Nephron (organoid): Measurements from ENCODE around the gene GCAT.
A peak's percentile ranks its signal among the peaks of the same experiment; 100 is the strongest.

ENCODE experiments used
- H3K27ac Mint-ChIP-seq, 3 experiments: 2 replicates each; pipeline ENCODE4 v1.8.0; 2020; ENCODE audit warnings: mixed read lengths in 3 of 3, mild to moderate bottlenecking in 2 of 3, moderate library complexity in 1 of 3
- H3K27me3 Mint-ChIP-seq: 2 replicates; pipeline ENCODE4 v1.8.0; 2021; ENCODE audit warnings: low read depth, mild to moderate bottlenecking, moderate library complexity, mixed read lengths
- H3K36me3 Mint-ChIP-seq: 2 replicates; pipeline ENCODE4 v1.8.0; 2020; ENCODE audit warnings: low read depth, mixed read lengths
- H3K4me1 Mint-ChIP-seq: 2 replicates; pipeline ENCODE4 v1.8.0; 2020; ENCODE audit warnings: mixed read lengths
- H3K4me3 Mint-ChIP-seq, 3 experiments: 2 replicates each; pipeline ENCODE4 v1.8.0; 2020; ENCODE audit warnings: mild to moderate bottlenecking in 3 of 3, mixed read lengths in 3 of 3, moderate library complexity in 2 of 3
- H3K9me3 Mint-ChIP-seq: 2 replicates; pipeline ENCODE4 v1.8.0; 2020; ENCODE audit warnings: mixed read lengths
- CTCF ChIP-seq, 3 experiments: fragments of 200-600 bp; sonication (generic); IDR thresholded peaks; one replicate each; pipeline ENCODE4 v1.5.0; 2021; ENCODE audit warnings: antibody characterized with exemption in 3 of 3; ENCODE audit not compliant: unreplicated experiment in 3 of 3

The GCAT gene

DNA sequence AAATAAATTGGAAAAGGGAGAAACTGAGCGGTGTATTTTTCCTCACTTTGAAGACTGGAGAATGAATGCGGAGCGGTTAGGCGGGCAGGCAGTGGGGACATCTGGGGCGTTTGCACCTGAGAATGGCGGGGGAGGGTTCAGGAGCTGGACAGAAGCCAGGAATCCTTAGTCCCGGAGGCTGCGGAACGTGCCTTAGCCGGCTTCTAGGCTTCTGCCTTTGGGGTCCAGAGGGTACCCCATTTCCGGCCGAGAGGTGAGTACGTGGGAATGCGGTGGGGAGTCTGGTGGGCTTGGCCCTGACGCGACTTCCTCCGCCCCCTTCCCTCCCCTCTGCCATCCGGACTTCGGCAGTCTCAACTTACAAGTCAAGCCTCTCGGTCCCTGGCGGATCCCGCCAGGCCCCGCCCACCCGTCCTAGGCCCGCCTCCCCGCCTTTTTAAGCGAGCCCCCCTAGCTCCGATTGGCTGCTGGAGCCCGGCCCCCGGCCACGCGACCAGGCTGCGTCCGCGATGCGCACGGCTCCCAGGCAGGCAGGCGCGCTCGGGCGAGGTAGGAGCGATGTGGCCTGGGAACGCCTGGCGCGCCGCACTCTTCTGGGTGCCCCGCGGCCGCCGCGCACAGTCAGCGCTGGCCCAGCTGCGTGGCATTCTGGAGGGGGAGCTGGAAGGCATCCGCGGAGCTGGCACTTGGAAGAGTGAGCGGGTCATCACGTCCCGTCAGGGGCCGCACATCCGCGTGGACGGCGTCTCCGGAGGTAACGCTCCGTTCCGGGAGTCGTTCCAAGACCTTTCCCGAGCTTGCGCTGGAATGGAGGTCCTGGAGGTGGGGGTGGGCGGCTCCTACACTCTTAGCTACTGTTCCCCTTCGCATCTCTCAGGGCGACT is at the start of gene GCAT:
GCAT (plus strand) TSS at position 525 of the 884 bp plus-strand sequence; CDS start at position 559, 34 bp downstream.
- Mint-ChIP-seq H3K36me3 (no peaks in the 10 kb centered on the region), H3K4me1 (peaks cover 23% of the 10 kb centered on the region), H3K27ac (peak within 1 kb of the TSS; percentile 72 to 90 (median 89)), H3K27me3 (peaks cover 6% of the 10 kb centered on the region), H3K4me3 (peak within 1 kb of the TSS; percentile 93 to 99 (median 97)), H3K9me3 (no peaks in the 10 kb centered on the region)
- no peak for TF ChIP-seq CTCF (IDR thresholded peaks at IDR 0.05; ENCODE audit: unreplicated experiment in 3 of 3)

DNA sequence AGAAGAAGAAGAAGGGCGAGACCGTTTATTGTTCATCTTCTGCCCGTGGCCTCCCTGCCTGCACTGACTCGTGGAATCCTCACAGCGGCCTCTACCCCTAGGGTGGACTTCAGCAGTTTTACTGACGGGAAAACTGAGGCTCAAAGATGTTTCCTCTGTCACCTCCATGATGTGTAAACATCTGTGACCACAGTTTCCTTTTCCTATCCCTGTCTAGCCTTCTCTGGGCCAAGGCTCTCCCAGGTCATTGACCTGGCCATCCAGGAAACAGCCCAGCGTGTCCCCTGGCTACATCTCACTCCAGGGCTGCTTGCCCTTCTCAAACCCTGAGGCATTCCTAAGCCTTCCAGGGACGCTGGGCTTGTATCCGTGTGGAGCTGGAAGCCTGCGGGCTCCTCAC is 49.0 kb upstream of the GCAT start:
- no peaks in the 10 kb centered on the region for H3K4me1 Mint-ChIP-seq
- no peaks in the 10 kb centered on the region for H3K9me3 Mint-ChIP-seq
- TF ChIP-seq CTCF (IDR thresholded peaks at IDR 0.05; ENCODE audit: unreplicated experiment in 3 of 3), result no peak
- H3K27me3 Mint-ChIP-seq, result peaks cover 3% of the 10 kb centered on the region
- no peak overlapping the region for H3K27ac Mint-ChIP-seq
- no peak overlapping the region for H3K4me3 Mint-ChIP-seq
- peaks cover 54% of the 10 kb centered on the region for H3K36me3 Mint-ChIP-seq

- Mint-ChIP-seq H3K27me3 (peaks cover 3% of the 10 kb centered on the region), H3K9me3 (no peaks in the 10 kb centered on the region), H3K4me3 (no peak overlapping the region), H3K4me1 (no peaks in the 10 kb centered on the region), H3K27ac (no peak overlapping the region), H3K36me3 (peaks cover 60% of the 10 kb centered on the region)
- no peak for TF ChIP-seq CTCF (IDR thresholded peaks at IDR 0.05; ENCODE audit: unreplicated experiment in 3 of 3)
Observed at GRCh38 chr22:37759281-37759680, 48.5 kb upstream of the GCAT start.

GRCh38 chr22:37760152-37760551 is 47.6 kb upstream of the GCAT start:
- H3K36me3 Mint-ChIP-seq, result peaks cover 60% of the 10 kb centered on the region
- H3K9me3 Mint-ChIP-seq, result no peaks in the 10 kb centered on the region
- H3K27ac Mint-ChIP-seq, result peak overlapping the region in 2 of 3 experiments; percentile 44 to 89
- no peak overlapping the region for H3K4me3 Mint-ChIP-seq
- H3K4me1 Mint-ChIP-seq, result peaks cover 4% of the 10 kb centered on the region
- H3K27me3 Mint-ChIP-seq, result peaks cover 3% of the 10 kb centered on the region
- no peak for TF ChIP-seq CTCF (IDR thresholded peaks at IDR 0.05; ENCODE audit: unreplicated experiment in 3 of 3)

DNA sequence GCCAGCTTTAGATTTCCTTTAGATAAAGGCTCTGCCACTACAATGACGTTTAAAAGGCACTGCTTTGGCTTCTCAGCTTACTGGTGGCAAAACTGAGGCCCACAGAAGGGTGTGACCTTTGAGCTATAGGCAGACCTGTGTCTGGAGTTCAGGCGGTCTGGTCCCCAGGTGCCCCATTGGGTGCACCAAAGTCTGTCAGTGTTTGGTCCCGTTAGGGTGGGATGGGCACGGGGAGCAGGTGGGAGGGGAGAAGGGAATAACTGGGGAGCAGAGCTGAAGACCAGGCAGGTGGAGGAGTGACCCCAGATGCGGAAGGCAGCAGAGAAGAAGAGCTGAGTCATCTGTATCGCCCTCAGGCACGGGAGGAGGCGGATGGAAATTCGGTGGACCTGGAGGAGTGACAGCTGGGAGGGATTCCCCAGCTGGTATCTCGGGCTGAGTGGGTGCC is 45.3 kb upstream of the GCAT start:
- peaks cover 50% of the 10 kb centered on the region for H3K36me3 Mint-ChIP-seq
- no peaks in the 10 kb centered on the region for H3K9me3 Mint-ChIP-seq
- H3K4me3 Mint-ChIP-seq, result no peak overlapping the region
- no peak for TF ChIP-seq CTCF (IDR thresholded peaks at IDR 0.05; ENCODE audit: unreplicated experiment in 3 of 3)
- no peaks in the 10 kb centered on the region for H3K27me3 Mint-ChIP-seq
- peak overlapping the region in 2 of 3 experiments; percentile 49 to 70 for H3K27ac Mint-ChIP-seq
- H3K4me1 Mint-ChIP-seq, result peaks cover 4% of the 10 kb centered on the region
